HEK293 (cell line): ENCODE data around the gene PDLIM1.

Experiments used
- CTCF ChIA-PET: fragments of 350-600 bp; formaldehyde crosslinking; extraction: SDS; loops from one replicate; lab custom pipeline; 2021; ENCODE audit warnings: antibody characterized with exemption; lab: Yijun Ruan, JAX
- POLR2A ChIA-PET: fragments of 300-600 bp; formaldehyde crosslinking; extraction: SDS; loops from one replicate; lab custom pipeline; 2020; ENCODE audit warnings: antibody characterized with exemption, inconsistent platforms; lab: Yijun Ruan, JAX
- H3K27ac ChIP-seq: fragments of 200-500 bp; sonication (Bioruptor generic); 2 replicates; pipeline ENCODE4 v1.5.1; 2014; ENCODE audit warnings: low read depth, low read length, control low read depth, inconsistent platforms; ENCODE audit errors: extremely low read depth
- H3K36me3 ChIP-seq, 2 experiments: fragments of 200-500 bp in 1 of 2; sonication (Bioruptor generic) in 1 of 2; 1 replicate in 1 of 2; 2 replicates in 1 of 2; pipeline ENCODE4 v1.5.1; 2014 to 2017; ENCODE audit warnings: inconsistent platforms in 2 of 2, low read length in 2 of 2; ENCODE audit not compliant: control insufficient read depth in 2 of 2, insufficient read depth in 1 of 2
- H3K4me1 ChIP-seq: fragments of 200-500 bp; sonication (Bioruptor generic); 2 replicates; pipeline ENCODE4 v1.5.1; 2014; ENCODE audit warnings: mild to moderate bottlenecking, low read length, inconsistent platforms; ENCODE audit not compliant: control insufficient read depth, insufficient read depth
- H3K4me3 ChIP-seq: 2 replicates; pipeline ENCODE4 v1.5.1; 2011; ENCODE audit warnings: low read depth, mild to moderate bottlenecking, control low read depth, low read length, moderate library complexity
- H3K9me3 ChIP-seq: fragments of 200-500 bp; sonication (Bioruptor generic); 2 replicates; pipeline ENCODE4 v1.5.1; 2014; ENCODE audit warnings: low read depth, low read length, inconsistent platforms; ENCODE audit not compliant: control insufficient read depth, insufficient read depth
- FEZF1 ChIP-seq: fragments of 450-650 bp; formaldehyde crosslinking; IDR thresholded peaks from 2 replicates; pipeline ENCODE4 v1.5.1; 2016; ENCODE audit warnings: missing biosample characterization, missing genetic modification characterization
- GLIS1 ChIP-seq: fragments of 450-650 bp; formaldehyde crosslinking; IDR thresholded peaks from 2 replicates; pipeline ENCODE4 v1.5.1; 2016; ENCODE audit warnings: missing biosample characterization, missing genetic modification characterization
- IKZF3 ChIP-seq: fragments of 450-650 bp; IDR thresholded peaks from 2 replicates; pipeline ENCODE4 v1.5.0; 2018; ENCODE audit warnings: missing biosample characterization, mild to moderate bottlenecking, missing genetic modification characterization, moderate library complexity
- KLF16 ChIP-seq: fragments of 450-650 bp; formaldehyde crosslinking; IDR thresholded peaks from 2 replicates; pipeline ENCODE4 v1.5.1; 2017; ENCODE audit warnings: missing biosample characterization, missing genetic modification characterization
- KLF8 ChIP-seq: fragments of 450-650 bp; formaldehyde crosslinking; IDR thresholded peaks from 2 replicates; pipeline ENCODE4 v1.5.1; 2016; ENCODE audit warnings: missing biosample characterization, missing genetic modification characterization
- OSR2 ChIP-seq: fragments of 450-650 bp; formaldehyde crosslinking; IDR thresholded peaks from 2 replicates; pipeline ENCODE4 v1.5.1; 2016; ENCODE audit warnings: missing biosample characterization, missing genetic modification characterization
- SP2 ChIP-seq: fragments of 450-650 bp; formaldehyde crosslinking; IDR thresholded peaks from 2 replicates; pipeline ENCODE4 v1.5.1; 2016; ENCODE audit warnings: missing biosample characterization, missing genetic modification characterization
- SP3 ChIP-seq: fragments of 450-650 bp; formaldehyde crosslinking; IDR thresholded peaks from 2 replicates; pipeline ENCODE4 v1.5.1; 2016; ENCODE audit warnings: missing biosample characterization, missing genetic modification characterization
- TCF7L2 ChIP-seq: IDR thresholded peaks from 2 replicates; pipeline ENCODE4 v1.6.1; 2011; ENCODE audit warnings: low read depth, mild to moderate bottlenecking, inconsistent platforms, low read length, moderate library complexity, borderline replicate concordance
- TRIM28 ChIP-seq: IDR thresholded peaks from 2 replicates; pipeline ENCODE4 v1.6.1; 2011; ENCODE audit warnings: low read length, control low read depth, borderline replicate concordance
- ZBTB17 ChIP-seq: fragments of 450-650 bp; formaldehyde crosslinking; IDR thresholded peaks from 2 replicates; pipeline ENCODE4 v1.5.1; 2016; ENCODE audit warnings: missing biosample characterization, missing genetic modification characterization
- ZIC2 ChIP-seq: fragments of 450-650 bp; formaldehyde crosslinking; IDR thresholded peaks from 2 replicates; pipeline ENCODE4 v1.5.1; 2016; ENCODE audit warnings: missing biosample characterization, missing genetic modification characterization
- ZNF146 ChIP-seq: fragments of 450-650 bp; formaldehyde crosslinking; IDR thresholded peaks from 2 replicates; pipeline ENCODE4 v1.5.1; 2016; ENCODE audit warnings: missing biosample characterization, missing genetic modification characterization
- ZNF211 ChIP-seq: fragments of 450-650 bp; formaldehyde crosslinking; IDR thresholded peaks from 2 replicates; pipeline ENCODE4 v1.5.1; 2016; ENCODE audit warnings: low read depth, missing biosample characterization, missing genetic modification characterization
- ZNF560 ChIP-seq: fragments of 450-650 bp; formaldehyde crosslinking; IDR thresholded peaks from 2 replicates; pipeline ENCODE4 v1.5.1; 2017; ENCODE audit warnings: missing biosample characterization, missing genetic modification characterization, borderline replicate concordance
- ZNF600 ChIP-seq: fragments of 450-650 bp; formaldehyde crosslinking; IDR thresholded peaks from 2 replicates; pipeline ENCODE4 v1.5.1; 2016; ENCODE audit warnings: missing biosample characterization, missing genetic modification characterization
- ZNF670 ChIP-seq: fragments of 450-650 bp; formaldehyde crosslinking; IDR thresholded peaks from 2 replicates; pipeline ENCODE4 v1.5.1; 2016; ENCODE audit warnings: missing biosample characterization, missing genetic modification characterization, low read depth
- TF ChIP-seq, protein P1 (sequence below): fragments of 450-650 bp; formaldehyde crosslinking; conservative IDR thresholded peaks from 2 replicates; pipeline ENCODE4 v1.5.1; 2016; ENCODE audit warnings: low read depth, missing biosample characterization, missing genetic modification characterization
- TF ChIP-seq, protein P2 (sequence below): fragments of 450-650 bp; formaldehyde crosslinking; IDR thresholded peaks from 2 replicates; pipeline ENCODE4 v1.5.1; 2016; ENCODE audit warnings: missing biosample characterization, missing genetic modification characterization
- TF ChIP-seq, protein P3 (sequence below): fragments of 450-650 bp; formaldehyde crosslinking; IDR thresholded peaks from 2 replicates; pipeline ENCODE4 v1.5.1; 2016; ENCODE audit warnings: missing biosample characterization, missing genetic modification characterization, borderline replicate concordance
- TF ChIP-seq, protein P4 (sequence below): fragments of 450-650 bp; formaldehyde crosslinking; IDR thresholded peaks from 2 replicates; pipeline ENCODE4 v1.5.1; 2016; ENCODE audit warnings: missing biosample characterization, missing genetic modification characterization
- TF ChIP-seq, protein P5 (sequence below): fragments of 450-650 bp; formaldehyde crosslinking; IDR thresholded peaks from 2 replicates; pipeline ENCODE4 v1.5.1; 2016; ENCODE audit warnings: missing biosample characterization, missing genetic modification characterization

PDLIM1 gene

DNA sequence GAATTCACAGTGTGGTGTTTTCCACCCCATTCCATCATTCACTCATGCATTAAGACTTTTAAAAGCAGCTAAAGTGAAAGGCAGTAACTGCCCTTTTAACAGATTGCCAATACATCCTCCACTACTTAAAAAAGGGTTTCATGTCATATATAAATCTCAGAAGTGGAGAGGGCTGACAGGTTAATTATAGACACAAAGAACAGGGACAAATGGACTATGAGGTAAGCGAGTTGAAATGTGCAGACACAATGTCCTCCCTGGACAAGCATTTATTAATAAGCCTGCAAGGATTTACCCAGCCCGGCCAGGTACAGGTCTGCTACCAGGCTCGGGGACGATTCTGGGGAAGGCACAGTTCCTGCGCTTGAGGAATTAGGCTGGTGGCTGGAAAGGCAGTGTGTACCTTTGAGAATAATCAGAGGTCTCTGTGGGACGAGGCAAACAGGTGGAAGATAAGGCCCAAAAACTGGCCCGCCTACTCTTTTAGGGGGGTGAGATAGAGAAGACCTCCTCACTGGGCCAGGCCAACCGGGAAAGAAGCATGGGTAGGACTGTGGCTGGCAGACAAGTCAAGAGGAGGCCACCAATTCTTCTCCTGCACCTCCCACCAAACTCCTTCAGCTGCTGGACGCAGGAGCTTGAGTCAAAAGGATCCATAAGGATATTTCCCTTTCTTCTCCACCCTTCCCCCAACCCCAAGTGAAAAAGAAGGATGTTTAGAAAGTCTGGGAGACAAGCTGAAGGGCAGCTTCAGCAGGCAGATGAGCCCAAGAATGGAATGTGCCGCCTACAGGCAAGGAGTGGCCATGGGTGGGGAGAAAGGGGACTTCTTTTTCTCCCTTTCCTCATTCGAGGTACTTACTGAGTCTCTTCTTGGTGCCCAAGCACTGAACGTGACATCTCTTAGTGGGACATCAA lies 1.5 kb downstream of the PDLIM1 start:
- H3K9me3 ChIP-seq: no peaks in the 10 kb centered on the region
- no peaks in the 10 kb centered on the region for H3K36me3 ChIP-seq
- peaks cover 24% of the 10 kb centered on the region for H3K4me1 ChIP-seq
- H3K27ac ChIP-seq: peak overlapping the region; percentile 67
- POLR2A ChIA-PET: interaction anchor here (0.6 to 1.2 kb wide), 4 partner anchors 14 to 45 kb away, joined by 3 read pairs; no protein-coding TSS in a partner anchor
- peak overlapping the region; percentile 89 for H3K4me3 ChIP-seq
- CTCF ChIA-PET: interaction anchor here (0.6 to 2.8 kb wide), 10 partner anchors 9 to 86 kb away, joined by 3 to 22 read pairs (median 6); no protein-coding TSS in a partner anchor
- TF ChIP-seq, protein P1, sequence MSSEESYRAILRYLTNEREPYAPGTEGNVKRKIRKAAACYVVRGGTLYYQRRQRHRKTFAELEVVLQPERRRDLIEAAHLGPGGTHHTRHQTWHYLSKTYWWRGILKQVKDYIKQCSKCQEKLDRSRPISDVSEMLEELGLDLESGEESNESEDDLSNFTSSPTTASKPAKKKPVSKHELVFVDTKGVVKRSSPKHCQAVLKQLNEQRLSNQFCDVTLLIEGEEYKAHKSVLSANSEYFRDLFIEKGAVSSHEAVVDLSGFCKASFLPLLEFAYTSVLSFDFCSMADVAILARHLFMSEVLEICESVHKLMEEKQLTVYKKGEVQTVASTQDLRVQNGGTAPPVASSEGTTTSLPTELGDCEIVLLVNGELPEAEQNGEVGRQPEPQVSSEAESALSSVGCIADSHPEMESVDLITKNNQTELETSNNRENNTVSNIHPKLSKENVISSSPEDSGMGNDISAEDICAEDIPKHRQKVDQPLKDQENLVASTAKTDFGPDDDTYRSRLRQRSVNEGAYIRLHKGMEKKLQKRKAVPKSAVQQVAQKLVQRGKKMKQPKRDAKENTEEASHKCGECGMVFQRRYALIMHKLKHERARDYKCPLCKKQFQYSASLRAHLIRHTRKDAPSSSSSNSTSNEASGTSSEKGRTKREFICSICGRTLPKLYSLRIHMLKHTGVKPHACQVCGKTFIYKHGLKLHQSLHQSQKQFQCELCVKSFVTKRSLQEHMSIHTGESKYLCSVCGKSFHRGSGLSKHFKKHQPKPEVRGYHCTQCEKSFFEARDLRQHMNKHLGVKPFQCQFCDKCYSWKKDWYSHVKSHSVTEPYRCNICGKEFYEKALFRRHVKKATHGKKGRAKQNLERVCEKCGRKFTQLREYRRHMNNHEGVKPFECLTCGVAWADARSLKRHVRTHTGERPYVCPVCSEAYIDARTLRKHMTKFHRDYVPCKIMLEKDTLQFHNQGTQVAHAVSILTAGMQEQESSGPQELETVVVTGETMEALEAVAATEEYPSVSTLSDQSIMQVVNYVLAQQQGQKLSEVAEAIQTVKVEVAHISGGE: peak; percentile 35; the same call in 1 of the 2 replicates
- TF ChIP-seq SP2 (tag by site-specific recombination) (peak; percentile 27; the same call in 1 of the 2 replicates), ZIC2 (tag by site-specific recombination) (no peak), OSR2 (tag by site-specific recombination) (peak; percentile 37; the same call in 1 of the 2 replicates), KLF8 (tag by site-specific recombination) (peak; percentile 50; the same call in 1 of the 2 replicates), GLIS1 (tag by site-specific recombination) (0 out of 2 replicates have a peak, but pooled peaks have one; percentile 9), KLF16 (0 out of 2 replicates have a peak, but pooled peaks have one; percentile 16), ZNF146 (tag by site-specific recombination) (no peak), ZNF670 (tag by site-specific recombination) (no peak), IKZF3 (tag by site-specific recombination) (peak; percentile 15; the same call in 1 of the 2 replicates), ZBTB17 (tag by site-specific recombination) (peak; percentile 52; the same call in 1 of the 2 replicates), TRIM28 (peak; percentile 67; the same call in 1 of the 2 replicates), SP3 (peak; percentile 77), ZNF560 (no peak), TCF7L2 (peak; percentile 57; the same call in 1 of the 2 replicates), ZNF600 (tag by site-specific recombination) (peak; percentile 63), FEZF1 (tag by site-specific recombination) (peak; percentile 77), ZNF211 (no peak)
- TF ChIP-seq, protein P2, sequence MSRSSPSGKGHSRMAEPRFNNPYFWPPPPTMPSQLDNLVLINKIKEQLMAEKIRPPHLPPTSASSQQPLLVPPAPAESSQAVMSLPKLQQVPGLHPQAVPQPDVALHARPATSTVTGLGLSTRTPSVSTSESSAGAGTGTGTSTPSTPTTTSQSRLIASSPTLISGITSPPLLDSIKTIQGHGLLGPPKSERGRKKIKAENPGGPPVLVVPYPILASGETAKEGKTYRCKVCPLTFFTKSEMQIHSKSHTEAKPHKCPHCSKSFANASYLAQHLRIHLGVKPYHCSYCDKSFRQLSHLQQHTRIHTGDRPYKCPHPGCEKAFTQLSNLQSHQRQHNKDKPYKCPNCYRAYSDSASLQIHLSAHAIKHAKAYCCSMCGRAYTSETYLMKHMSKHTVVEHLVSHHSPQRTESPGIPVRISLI (tag by site-specific recombination): 0 out of 2 replicates have a peak, but pooled peaks have one; percentile 29
- TF ChIP-seq, protein P3, sequence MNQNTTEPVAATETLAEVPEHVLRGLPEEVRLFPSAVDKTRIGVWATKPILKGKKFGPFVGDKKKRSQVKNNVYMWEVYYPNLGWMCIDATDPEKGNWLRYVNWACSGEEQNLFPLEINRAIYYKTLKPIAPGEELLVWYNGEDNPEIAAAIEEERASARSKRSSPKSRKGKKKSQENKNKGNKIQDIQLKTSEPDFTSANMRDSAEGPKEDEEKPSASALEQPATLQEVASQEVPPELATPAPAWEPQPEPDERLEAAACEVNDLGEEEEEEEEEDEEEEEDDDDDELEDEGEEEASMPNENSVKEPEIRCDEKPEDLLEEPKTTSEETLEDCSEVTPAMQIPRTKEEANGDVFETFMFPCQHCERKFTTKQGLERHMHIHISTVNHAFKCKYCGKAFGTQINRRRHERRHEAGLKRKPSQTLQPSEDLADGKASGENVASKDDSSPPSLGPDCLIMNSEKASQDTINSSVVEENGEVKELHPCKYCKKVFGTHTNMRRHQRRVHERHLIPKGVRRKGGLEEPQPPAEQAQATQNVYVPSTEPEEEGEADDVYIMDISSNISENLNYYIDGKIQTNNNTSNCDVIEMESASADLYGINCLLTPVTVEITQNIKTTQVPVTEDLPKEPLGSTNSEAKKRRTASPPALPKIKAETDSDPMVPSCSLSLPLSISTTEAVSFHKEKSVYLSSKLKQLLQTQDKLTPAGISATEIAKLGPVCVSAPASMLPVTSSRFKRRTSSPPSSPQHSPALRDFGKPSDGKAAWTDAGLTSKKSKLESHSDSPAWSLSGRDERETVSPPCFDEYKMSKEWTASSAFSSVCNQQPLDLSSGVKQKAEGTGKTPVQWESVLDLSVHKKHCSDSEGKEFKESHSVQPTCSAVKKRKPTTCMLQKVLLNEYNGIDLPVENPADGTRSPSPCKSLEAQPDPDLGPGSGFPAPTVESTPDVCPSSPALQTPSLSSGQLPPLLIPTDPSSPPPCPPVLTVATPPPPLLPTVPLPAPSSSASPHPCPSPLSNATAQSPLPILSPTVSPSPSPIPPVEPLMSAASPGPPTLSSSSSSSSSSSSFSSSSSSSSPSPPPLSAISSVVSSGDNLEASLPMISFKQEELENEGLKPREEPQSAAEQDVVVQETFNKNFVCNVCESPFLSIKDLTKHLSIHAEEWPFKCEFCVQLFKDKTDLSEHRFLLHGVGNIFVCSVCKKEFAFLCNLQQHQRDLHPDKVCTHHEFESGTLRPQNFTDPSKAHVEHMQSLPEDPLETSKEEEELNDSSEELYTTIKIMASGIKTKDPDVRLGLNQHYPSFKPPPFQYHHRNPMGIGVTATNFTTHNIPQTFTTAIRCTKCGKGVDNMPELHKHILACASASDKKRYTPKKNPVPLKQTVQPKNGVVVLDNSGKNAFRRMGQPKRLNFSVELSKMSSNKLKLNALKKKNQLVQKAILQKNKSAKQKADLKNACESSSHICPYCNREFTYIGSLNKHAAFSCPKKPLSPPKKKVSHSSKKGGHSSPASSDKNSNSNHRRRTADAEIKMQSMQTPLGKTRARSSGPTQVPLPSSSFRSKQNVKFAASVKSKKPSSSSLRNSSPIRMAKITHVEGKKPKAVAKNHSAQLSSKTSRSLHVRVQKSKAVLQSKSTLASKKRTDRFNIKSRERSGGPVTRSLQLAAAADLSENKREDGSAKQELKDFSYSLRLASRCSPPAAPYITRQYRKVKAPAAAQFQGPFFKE (tag by site-specific recombination): no peak
- TF ChIP-seq, protein P4, sequence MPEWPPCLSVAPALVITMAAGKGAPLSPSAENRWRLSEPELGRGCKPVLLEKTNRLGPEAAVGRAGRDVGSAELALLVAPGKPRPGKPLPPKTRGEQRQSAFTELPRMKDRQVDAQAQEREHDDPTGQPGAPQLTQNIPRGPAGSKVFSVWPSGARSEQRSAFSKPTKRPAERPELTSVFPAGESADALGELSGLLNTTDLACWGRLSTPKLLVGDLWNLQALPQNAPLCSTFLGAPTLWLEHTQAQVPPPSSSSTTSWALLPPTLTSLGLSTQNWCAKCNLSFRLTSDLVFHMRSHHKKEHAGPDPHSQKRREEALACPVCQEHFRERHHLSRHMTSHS (tag by site-specific recombination): no peak
- TF ChIP-seq, protein P5, sequence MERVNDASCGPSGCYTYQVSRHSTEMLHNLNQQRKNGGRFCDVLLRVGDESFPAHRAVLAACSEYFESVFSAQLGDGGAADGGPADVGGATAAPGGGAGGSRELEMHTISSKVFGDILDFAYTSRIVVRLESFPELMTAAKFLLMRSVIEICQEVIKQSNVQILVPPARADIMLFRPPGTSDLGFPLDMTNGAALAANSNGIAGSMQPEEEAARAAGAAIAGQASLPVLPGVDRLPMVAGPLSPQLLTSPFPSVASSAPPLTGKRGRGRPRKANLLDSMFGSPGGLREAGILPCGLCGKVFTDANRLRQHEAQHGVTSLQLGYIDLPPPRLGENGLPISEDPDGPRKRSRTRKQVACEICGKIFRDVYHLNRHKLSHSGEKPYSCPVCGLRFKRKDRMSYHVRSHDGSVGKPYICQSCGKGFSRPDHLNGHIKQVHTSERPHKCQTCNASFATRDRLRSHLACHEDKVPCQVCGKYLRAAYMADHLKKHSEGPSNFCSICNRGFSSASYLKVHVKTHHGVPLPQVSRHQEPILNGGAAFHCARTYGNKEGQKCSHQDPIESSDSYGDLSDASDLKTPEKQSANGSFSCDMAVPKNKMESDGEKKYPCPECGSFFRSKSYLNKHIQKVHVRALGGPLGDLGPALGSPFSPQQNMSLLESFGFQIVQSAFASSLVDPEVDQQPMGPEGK (tag by site-specific recombination): 0 out of 2 replicates have a peak, but pooled peaks have one; percentile 21
